NCI-H460 (cell line): ENCODE data around the gene DENND1A. TPM values are rescaled to one million over a fixed set of nuclear protein-coding genes. Genes with fewer than 3 reads are reported as not detected.

Experiments
- DNase-seq: peaks from one replicate; pipeline ENCODE4 v3.0.0-alpha.2; 2016; ENCODE audit warnings: low read depth; ENCODE audit errors: extremely low read depth
- total RNA-seq: library from RNA; depleted of rRNA; stranded (reverse); fragments of >200 nt; shearing (Covaris generic); gene quantifications from 2 replicates; pipeline ENCODE4 v1.2.3, GENCODE V29; 2014

DENND1A gene
- total RNA-seq, 1 experiment from 2014 or later: 32.7 TPM

- DNase-seq: no peak
Observed at GRCh38 chr9:123658792-123659191, 271.1 kb downstream of the DENND1A start.

- DNase-seq: no peak
Observed at GRCh38 chr9:123657941-123658340, 272.0 kb downstream of the DENND1A start.

- DNase-seq: no peak
Observed at GRCh38 chr9:123657099-123657498, 272.8 kb downstream of the DENND1A start.

GRCh38 chr9:123656565-123656964 lies 273.4 kb downstream of the DENND1A start:
- no peak for DNase-seq

- DNase-seq: no peak
Observed at GRCh38 chr9:123655681-123656423, 274.1 kb downstream of the DENND1A start.

DNA sequence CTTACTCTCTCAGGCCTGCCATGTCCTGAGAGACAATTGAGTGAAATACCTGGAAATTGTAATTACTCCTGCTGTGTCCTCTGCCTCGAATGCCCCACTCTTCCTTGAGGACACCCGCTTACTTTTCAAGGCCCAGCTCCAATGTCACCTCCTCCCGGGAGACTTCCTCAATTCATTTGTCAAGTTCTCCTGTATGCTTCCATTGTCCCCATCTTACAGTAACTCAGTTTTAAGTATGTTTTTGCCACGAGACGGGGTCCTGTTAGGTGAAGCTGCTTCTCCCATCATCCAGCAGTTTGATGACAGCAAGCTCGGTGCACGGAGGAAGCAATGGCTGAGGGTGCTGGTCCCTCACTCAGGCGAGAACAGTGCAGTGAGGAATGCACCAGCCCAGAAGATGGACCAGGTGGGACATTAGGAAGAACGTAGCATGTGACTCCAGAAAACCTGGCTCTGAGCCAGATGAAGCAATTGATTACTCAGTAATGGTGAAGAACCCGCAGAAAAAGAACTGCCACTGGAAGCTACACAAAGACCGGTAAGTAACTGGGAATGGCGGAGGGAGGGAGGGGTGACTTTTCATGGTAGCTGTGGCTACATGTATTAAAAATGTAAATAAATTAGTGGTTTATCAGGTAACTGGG lies 274.8 kb downstream of the DENND1A start:
- no peak for DNase-seq

DNA sequence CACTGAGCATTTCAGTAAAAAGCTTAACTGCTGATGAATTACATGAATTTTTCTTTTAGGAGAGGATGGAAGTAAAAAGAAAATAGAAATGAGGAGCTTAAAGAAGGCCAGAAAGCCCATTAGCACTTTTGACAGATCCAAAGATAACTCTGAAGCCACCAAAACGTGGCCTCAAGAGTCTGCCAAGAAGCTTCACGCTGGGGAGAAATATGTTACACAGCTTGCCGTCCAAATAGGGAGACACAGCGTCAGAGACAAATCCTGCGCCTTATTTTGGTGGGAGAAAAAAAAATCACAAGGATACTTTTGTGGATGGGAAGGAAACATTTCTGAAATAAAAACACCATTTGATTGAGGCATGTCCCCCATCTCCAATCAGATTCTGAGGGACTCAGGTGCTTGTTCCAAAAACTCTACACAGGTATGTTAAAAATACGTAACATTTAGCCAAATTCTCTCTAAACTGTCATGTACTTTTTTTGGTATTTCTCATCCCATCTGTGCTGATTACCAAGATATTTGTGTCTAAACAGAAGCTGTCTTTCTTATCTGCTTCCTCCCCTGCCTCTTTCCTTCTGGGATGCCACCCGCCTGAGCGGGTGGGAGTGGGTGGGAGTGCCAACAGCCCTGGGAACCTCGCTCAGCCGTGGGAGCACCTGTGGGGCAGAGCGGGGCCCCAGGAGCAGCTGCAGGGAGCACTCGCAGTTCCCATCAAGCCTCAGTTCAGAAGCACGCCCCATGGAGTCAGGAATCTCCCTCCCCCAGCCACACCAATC lies 275.5 kb downstream of the DENND1A start:
- no peak for DNase-seq

DNA sequence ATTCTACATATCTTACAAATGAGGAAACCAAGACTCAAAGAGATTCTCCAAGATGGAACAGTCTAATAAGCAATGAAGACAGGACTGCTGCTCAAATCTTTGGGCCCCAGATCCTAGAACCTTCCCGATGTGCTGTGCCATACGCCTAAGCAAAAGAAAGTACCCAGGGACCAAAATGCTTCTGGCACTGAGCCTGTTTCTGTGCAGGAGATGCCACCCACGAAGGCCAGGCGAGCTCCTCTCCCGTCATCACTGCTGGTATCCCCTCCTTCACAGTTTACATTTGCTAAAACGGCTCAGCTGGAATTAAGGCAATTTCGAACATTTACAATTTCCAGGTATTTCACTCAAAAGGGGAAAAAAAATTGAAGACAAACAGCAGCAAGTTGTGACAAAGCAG lies 277.5 kb downstream of the DENND1A start:
- no peak for DNase-seq

- DNase-seq: no peak
Observed at GRCh38 chr9:123651871-123652270, 278.1 kb downstream of the DENND1A start.

DNA sequence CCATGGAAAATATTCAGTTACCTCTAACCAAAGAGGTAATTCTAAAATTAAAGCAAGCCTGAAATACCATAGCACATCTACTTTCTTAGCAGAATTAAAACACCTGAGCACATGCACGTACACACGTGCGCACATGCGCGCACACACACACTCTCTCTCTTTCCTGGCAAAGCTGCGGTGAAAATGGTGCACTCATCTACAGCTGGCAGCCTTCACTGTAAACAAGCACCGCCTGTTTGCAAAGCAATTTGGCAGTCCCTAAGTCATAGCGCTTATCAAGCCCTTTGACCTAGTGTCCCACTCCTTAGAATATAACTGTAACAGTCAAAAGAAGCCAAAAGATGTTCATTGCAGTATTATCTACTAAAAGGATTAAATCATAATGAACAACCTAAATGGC lies 278.7 kb downstream of the DENND1A start:
- no peak for DNase-seq

GRCh38 chr9:123649909-123650308 lies 280.0 kb downstream of the DENND1A start:
- no peak for DNase-seq

DNA sequence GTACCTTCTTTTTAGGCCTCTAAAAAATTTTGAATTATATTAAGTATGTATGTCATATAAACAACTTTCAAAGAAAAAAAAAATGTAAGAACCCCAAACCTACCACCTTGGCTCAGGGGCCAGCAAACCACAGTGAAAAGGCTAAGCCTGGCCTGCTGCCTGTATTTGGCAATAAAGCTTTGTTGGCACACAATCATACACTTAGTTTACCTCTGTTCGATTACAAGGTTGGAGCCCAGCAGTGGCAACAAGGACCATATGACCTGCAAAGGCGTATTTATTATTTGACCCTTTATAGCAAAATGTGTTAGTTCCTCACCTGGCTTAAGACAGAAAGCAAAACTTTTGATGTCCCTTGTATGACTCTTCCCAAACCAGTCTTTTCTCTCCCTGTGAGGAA lies 282.8 kb downstream of the DENND1A start:
- DNase-seq: no peak

- DNase-seq: no peak
Observed at GRCh38 chr9:123645762-123646161, 284.2 kb downstream of the DENND1A start.

DNA sequence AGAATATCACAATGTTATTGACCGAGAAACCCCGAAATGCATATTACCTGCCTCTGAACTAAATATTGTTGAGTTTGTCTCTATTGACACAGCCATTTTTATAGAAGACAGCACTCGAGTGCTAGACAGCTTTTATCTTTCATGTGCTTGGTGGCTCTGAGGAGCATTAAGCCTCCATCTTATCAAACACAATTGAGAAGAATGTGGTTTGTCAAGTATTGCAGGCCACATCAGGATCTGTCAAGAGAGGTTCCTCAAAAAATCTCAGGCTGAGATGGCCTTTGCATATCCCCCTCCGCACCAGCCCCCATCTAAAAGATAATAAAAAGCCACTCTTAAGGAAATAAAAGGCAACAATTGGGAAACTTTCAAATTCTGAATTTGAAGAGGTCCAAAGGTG lies 284.8 kb downstream of the DENND1A start:
- no peak for DNase-seq

DNA sequence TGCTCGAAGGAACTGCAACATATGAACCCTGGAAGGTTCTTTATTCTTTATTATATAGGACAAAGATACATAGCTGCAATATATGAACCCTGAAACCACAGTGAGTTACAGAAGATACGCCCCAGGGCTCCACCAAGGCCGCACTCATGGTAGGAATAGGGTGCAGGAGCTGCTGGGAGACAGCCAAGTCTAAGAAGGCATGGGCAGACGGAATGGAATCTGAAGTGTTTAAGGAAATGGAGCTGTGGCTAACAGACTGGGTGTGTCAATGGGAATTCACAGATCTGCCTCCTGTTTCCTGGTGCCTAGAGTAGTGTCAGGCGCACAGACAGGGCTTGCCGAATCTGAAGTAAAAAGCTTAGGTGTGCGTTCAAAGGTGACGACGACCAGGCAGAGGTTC lies 286.4 kb downstream of the DENND1A start:
- DNase-seq: no peak

DNA sequence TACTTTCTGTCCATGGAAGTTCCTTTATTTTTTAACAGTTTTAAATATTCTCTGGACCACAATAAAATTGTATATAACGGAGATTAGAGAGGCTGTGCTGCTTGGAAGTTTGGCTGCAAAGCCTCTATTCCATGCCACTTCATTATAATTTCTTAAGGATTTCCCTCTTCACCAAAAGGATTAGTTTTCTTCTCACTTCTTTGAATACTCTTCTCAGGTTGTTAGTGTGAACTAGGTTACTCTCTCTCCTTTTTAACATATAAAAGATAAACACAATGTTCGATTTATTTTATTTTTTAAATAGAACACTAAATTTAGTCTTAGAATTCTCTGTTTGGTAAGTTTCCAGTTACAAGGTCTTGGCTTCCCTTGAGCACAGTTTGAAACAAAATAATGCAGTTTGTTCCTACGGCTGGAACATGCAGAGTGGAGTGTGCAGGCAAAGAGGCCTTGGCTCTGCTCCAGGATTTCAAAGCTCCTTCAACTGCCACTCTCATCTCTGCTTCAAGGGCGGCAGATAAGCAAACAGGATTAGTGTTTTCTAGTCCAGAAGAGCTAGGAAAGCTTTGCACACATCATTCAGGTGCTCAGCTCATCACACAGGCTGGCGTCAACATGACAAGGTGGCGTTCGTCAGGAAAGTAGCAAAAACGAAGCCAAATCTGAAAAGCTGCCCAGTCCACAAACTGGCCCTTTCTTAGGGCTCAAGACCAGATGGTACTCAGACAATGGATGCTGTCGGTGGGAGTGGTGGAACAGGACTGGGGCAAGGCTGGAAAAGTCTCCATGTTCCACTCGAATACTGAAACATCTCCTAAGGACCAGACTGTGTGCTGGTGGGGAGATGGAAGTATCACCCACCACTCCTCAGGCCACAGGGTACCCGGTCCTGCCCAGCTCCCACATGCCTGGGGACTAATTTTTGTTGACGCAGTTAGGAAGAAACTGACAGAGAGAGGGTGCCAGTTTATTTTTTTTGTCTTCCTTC lies 287.3 kb downstream of the DENND1A start:
- no peak for DNase-seq

DNA sequence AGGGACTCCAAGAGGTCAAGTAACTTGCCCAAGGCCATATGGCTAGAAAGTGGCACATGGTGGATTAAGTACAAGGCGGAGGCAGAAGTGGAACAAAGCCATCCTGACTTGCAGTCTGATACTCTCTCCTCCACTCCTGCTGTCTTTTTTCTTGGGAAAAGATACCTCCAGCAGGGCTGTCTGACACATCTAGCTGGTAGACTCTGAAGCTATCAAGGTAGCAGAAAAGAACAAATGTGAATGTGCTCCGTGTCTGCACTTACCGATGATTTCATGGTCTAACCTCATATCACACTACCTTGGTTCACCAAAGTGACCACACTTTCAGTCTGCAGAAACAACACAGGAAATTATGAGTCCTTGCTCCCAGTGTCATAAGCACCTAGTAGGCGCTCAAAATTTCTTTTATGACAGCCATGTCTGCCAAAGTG lies 289.1 kb downstream of the DENND1A start:
- DNase-seq: no peak

DNA sequence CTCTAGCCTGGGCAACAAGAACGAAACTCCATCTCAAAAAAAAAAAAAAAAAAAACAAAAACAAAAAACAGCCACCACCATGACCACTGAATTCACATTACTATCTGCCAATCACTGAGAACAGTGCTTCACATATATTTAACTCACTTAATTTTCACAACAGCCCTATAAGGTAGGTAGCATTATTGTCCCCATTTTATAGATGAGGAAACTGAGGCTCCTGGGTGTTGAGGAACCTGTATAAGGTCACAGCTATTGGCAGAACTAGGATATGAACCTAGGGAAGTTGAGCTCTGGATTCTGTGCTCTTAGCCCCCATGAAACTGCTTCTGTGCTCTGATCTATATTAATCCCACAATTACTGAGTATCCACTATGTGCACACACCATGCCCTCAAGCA lies 290.2 kb downstream of the DENND1A start:
- DNase-seq: no peak

DNA sequence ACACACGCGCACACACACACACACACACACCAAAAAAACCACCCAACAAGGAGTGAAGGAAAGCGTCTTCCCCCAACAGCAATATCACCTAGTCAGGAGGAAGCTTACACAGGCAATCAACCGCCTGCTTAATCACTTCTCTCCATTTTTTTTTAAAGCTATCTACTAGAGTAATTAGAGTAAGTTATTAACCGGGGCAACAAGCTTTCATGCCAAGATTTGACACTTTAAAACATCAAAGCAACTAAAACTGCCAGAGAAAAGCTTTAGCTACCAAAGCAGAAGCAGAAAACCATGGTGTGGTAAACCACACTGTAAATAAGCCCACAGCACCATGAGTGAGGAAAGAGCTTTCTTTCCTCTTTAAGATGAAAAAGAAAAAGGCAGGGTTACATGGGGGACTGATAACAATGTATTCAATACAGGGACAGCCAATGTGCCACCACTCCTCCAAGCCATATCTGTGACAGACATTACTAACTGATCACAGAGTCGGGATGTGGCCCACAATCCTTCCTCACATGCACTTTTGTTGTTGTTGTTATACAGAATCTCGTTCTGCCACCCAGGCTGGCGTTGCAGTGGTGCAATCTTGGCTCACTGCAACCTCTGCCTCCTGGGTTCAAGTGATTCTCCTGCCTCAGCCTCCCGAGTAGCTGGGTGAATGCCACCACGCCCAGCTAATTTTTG lies 291.8 kb downstream of the DENND1A start:
- DNase-seq: no peak

DNA sequence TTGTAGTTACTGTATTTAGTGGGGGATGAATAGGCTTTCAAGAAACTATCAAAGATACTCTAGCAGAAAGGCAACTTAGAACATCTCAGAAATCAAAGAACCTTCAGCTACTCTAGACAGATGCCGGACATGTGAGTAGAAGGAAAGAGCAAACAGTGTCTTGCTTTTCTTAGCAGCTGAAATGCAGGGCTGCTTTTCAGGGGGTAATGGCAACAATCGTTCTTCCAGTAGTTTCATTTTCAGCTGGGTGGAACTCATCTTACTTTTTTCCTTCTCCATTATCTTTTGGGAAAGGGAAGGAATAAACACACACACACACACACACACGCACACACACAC lies 292.4 kb downstream of the DENND1A start:
- no peak for DNase-seq
